Retina (tissue), 1 donor: Measurements from ENCODE around the gene GLT6D1.
"Not testable (repeated sequence)": the region's sequence is repeated elsewhere in the genome, so short reads cannot be mapped to it uniquely, and the experiment has no call there.

Experiments
- DNase-seq: peaks from one replicate; pipeline ENCODE4 v3.0.0-alpha.2; 2016

The GLT6D1 gene, protein sequence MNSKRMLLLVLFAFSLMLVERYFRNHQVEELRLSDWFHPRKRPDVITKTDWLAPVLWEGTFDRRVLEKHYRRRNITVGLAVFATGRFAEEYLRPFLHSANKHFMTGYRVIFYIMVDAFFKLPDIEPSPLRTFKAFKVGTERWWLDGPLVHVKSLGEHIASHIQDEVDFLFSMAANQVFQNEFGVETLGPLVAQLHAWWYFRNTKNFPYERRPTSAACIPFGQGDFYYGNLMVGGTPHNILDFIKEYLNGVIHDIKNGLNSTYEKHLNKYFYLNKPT

DNA sequence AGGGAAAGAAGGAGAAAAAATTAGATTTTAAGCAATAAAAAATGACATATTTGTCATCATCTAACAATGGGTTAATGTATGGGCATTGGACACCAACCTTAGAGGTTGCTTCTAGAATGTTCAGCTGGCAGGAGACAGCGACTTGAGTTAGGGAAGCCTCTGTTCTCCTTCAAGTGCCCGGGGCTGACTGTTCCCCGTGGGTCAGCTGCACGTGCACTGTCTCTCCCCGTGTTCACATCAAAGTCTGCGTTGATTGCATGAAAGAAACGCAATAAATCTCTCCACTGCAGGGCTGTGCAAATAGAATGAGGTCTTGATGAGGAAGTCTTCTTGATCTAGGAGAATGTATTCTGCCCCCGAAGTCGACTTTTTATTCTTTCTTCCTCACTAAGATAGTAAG is at the start of gene GLT6D1:
Gene GLT6D1 (minus strand): TSS at position 345 of the 400 bp plus-strand sequence. CDS start 353 bp downstream, outside the sequence.
- no peak for DNase-seq

DNA sequence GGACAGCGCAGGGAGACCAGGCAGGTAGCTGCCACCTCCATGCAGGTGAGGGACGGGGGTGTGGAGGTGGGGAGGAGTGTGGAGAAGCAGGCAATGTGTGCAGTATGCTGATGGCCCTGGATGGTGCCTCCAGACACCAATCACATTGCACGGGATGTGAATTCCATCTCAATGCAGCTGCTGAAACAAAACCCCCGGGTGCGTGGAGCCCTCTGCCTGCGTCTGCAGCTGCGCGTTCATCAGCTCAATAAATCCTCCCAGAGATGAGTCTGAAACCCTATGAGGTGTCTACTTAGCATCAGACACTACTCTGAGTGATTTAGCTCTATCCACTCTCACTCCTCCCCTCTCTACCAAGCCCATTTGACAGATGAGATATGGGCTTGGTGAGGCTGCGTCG is 49.7 kb upstream of the GLT6D1 start:
- no peak for DNase-seq

DNA sequence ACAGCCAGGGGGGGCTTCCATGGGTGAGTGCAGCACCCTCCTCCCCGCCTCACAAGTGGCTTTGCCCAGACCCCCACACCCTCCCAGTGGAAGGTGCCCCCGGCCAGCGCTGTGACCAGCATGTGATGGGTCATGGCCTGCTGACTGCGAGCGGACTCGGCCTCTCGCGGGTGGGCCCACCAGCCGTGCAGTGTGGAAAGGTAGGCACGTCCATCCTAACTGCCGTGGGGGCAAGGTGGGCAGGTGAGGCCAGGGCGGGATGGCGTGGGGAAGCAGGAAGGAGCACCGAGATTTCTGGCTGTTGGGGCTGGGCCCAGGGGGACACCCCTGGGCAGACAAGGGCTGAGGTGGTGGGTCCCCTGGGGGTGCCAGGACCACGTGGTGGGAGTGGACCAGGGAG is 47.9 kb upstream of the GLT6D1 start:
- no peak for DNase-seq

DNA sequence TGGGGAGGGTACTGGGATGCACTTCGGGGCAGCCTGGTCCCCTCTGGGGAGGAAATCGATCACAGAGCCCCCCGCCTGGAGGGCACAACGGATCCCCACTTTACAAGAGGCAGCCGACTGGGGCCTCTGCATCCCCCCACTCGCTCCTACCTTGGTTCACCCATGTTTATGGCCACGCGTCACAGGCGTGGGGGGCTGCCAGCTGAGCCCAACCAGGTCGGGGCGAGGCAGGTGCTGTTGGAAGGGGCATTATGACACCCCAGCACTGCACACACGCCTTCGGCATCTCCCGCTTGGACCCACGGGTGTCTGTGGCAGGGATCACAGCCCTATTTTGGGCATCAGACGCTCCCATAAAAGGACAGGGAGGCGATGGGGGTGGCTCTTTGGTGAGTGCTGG is 45.4 kb upstream of the GLT6D1 start:
- no peak for DNase-seq

DNA sequence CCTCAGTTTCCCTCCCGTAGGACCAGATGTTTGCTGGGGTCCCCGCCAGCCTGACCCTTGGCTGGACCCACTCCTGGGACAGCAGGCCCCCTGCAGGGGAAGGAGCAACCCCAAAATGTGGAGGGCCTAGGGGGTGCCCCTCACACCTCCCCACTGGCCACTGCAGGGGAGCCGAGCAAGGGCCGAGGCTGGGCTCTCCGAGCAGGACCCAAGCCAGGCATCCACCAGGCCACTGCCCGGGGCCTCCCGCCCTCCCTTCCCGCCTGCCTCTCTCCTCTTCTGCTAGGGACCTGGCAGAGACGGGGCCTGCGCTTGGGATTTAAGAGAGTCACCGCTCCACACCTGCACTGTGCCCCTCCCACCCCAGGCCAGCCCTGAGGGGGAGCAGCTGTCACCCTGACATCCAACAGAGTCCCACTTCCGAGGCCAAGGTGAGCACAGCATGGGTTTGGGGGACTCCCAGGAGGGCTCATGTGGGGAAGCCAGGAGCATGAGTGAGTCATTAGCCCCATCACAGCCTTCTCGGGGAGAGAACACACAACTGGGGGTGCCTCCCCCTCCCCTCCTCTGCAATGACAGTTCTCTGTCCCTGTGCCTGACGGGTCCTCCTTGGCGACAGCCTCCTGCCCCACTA is 44.2 kb upstream of the GLT6D1 start:
- DNase-seq, result no peak

DNA sequence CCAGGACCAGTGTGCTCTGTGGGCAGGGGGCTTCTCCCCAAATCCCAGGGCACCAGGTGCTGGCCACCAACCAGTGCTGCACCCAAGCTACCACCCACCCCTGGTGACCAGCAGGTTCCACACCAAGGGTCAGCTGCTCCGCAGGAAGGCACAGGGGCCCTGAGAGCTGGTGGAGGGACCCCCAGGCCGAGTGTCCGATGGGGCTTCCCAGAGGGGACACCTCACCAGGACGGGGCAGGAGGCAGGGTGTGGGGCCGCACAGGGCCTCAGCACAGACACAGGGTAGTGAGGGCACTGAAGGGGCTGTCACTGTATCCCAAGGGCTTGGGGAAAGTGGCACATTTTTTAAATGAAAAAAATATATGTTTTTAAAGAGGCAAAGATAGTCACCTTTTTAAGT is 41.8 kb upstream of the GLT6D1 start:
- DNase-seq, result no peak

DNA sequence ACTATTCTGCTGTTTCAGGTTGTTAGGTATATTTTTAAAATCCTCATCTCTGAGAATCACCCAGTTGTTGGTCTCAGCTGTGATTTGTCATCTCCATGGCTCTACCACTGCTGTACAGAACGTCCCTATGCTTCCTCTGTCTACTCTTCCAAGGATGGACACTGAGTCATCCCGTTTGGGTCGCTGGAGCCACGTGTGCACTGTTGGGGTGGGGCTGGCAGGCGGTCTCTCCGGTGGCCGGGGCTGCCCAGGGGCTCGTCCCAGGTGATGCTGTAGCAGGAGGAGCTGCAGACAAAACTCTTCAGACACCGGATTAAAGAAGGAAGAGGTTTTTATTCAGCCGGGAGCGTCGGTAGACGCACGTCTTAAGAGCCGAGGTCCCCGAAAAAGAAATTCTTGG is 40.7 kb upstream of the GLT6D1 start:
- no peak for DNase-seq

DNA sequence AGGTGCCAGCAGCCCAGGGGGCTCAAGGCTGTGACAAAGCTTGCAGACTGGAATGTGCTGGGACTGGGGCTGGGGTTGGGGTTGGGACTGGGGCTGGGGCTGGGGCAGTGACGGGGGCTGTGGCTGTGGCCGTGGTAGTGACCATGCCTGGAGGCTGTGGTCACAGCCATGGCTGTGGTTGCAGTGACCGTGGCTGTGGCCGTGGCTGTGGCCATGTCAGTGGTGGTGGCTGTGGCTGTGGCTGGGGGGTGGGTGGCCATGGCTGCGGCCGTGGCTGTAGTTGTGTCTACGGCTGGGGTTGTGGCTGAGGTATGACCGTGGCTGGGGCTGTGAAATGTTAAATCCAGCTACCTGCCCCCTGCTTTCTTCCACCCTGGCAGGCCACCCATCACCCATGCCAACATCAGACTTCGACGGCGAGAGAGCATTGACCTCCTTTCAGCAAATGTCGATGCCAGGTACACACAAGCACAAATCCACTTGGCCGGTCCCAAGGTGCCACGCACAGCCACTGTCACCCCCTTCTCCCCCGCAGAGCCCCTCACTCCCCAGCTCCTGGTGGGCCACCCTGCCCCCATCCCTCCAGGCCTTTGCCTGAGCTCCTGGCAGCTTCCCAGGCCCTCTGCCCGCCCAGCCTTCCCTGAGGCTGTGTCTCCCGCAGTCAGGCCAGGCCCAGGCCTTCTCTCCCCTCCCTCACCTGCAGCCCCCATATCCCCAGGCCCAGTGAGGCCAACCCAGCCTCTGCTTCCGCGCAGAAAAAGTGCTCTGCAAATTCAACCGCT is 39.1 kb upstream of the GLT6D1 start:
- DNase-seq, result no peak

DNA sequence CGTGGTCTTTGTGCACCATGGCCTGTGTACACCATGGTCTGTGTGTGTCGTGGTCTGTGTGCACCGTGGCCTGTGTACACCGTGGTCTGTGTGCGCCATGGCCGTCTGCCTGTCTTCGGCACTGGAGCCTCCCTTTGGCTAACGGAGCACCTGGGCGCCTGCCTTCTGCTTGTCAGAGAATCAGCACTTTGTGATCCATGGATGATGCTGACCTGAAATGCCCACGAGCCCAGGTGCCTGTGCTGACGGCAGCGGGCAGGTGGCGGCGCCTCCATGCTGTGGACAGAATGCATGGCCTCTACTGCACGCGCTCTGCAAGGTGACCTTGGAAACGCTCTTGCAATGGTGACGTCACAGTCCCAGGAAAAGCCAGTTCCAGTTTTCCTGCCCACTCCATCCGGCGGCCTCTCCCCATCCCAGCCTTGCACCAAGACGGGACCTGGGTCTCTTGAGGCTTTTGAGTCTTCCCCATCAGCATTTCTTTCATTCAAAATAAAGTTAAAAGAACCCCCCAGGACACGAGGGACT is 38.4 kb upstream of the GLT6D1 start:
- DNase-seq, result no peak

DNA sequence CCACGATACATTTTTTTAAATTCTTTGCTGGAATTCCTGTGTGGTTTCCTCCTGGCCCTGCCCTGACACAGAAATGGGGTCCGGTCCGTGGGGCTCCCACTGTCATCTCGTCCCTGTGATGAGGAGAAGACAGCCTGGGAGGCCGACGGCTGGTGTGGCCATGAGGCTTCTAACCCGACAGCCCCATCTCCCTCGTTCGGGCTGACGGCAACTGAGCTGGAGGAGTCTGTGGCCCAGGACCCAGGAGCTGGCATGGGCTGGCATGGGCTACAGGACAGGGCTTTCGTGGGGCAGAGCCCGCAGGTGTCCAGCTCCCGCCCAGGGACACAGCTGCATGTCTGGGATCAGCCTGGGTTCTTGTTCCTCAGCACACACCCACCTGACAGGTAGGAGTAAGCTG is 37.6 kb upstream of the GLT6D1 start:
- DNase-seq, result no peak

DNA sequence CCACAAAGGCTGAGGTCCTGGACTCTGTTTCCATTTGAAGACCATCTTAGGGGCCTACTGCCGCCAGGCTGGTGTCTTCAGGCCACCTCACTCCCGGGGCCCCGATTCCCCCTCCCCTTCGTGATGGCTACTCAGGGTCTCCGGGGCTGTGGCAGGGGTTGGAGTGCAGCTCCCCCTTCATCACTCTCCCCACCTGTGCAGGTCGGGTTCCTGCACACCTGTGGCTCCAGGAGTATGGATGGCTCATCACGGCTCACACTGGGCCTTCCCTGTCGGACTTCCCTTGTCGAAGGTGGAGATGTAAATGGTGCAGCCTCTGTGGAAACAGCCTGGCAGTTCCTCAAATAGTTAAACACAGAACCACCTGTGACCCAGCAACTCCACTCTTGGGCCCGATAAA is 35.6 kb upstream of the GLT6D1 start:
- DNase-seq, result no peak

DNA sequence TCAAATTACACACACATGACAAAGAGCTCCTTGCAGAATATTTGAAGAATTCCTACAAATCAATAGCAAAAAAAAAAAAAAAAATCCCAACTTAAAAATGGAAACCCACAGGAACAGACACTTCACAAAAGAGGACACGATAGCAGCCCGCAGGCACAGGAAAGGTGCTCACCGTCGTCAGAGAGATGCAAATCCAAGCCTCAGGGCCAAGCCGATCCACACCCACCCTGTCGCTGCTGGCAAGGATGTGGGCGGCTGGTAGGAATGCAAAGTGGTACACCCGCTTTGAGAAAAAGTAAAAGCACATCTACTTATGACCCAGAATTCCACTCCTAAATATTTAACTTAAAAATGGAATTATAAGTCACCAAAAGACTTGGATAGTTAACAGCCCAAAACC is 34.6 kb upstream of the GLT6D1 start:
- no peak for DNase-seq

DNA sequence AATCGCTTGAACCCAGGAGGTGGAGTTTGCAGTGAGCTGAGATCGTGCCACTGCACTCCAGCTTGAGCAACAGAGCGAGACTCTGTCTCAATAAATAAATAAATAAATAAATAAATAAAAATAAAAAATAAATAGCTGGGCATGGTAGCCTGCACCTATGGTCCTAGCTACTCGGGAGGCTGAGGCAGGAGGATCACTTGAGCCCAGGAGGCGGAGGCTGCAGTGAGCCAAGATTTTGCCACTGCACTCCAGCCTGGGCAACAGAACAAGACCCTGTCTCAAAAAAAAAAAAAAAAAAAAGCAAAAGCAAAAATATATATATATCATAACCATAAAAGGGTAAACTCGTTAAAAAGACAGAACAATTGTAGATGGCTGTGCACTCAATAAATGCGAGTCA is 33.4 kb upstream of the GLT6D1 start:
- DNase-seq, result not testable (repeated sequence)

DNA sequence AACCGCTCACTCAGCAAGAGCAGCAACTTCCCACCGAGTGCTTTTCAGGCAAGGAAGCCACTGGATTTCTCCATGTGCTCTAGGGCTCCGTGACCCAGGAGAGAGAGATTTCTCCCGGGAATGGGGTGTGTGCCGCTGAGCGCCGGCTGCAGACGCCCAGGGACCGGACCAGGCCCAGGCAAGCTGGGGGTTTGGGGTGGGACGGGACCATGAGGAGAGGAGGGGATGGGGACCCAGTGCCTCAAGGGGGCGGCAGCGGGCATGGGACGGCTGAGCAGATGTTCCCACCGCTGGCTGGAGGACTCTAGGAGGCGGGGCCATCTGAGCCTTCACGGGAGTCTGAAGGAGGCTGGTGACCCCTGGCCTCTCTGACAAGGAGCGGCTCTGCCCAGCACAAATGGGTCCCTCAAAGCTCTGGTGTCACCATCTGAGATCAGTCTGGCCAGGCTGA is 32.3 kb upstream of the GLT6D1 start:
- DNase-seq, result no peak

DNA sequence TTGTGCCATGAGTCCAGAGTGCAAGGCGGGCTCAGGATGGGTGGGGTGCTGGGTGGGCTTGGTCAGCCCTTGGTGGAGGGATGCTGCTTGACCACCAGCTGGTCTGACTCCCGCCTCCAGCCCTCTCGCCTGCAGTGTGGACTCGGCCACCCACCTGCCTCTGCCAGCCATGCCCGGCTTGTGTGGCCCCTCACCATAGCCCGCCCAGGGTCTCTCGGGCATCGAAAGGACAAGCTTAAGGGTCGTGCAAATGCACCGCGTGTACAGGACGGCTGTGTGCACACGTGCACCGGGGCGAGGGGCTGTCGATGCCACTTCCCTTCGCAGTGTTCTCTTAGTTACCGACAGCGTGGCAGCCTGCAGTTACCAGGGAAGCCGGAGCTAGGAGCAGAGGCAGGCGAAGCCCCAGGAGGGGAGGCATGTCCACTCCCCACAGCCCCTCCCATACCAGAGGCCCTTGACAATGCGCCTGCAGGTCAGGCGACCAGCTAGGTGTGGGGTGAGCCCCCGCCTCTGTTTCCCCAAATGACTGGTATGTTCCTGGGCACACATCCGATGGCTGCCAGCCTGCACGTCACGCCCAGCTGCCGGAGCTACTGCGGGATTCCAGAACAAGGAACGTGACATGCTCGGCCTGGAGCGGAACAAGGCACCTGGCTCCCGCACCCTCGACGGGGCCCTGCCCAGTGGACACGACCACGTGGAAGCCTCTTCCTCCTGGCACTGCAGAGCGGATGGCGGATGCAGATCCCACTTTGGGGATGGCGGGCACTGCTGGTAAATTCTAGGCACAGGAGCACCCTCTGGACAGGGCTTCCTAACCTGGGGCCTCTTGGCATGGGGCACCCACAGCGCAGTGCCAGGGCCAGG is 31.6 kb upstream of the GLT6D1 start:
- DNase-seq, result no peak

DNA sequence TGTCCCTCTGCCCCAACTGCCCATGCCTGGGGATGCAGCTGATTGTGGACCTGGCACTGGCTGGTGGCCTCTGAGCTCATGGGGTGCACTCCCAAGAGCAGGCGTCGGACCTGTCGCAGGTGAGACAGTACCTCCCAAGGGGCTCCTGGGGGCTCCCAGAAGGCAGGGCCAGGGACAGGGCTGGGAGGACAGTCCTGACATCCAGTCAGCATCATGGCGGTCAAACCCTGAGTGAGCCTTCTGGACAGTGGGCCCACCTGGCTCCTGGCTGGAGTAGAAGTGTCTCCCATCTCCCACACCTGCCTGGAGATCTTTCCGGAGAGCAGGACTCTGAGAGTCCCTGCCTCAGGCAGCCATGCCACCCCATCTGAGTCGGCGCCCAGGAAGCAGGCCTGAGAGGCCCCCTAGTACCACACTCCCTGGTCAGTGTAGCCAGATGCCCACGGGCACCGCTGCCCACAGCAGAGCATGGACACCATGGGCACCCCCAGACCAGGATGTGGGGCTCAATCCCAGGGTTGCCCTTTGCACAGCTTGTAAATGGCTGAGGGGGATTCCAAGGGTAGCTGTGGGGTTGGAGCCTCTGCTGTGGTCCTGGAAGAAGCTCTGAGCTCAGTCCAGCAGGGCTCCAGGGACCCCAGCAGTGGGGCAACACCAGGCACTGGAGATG is 30.4 kb upstream of the GLT6D1 start:
- no peak for DNase-seq

DNA sequence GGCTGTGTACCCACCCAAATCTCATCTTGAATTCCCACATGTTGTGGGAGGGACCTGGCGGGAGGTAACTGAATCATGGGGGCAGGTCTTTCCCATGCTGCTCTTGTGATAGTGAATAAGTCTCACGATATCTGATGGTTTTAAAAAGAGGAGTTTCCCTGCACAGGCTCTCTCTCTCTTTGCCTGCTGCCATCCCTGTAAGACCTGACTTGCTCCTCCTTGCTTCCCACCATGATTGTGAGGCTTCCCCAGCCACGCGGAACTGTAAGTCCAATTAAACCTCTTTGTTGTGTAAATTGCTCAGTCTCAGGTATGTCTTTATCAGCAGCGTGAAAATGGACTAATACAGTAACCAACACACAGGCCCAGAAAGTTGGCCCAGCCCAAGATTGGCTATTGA is 29.7 kb upstream of the GLT6D1 start:
- DNase-seq, result not testable (repeated sequence)

DNA sequence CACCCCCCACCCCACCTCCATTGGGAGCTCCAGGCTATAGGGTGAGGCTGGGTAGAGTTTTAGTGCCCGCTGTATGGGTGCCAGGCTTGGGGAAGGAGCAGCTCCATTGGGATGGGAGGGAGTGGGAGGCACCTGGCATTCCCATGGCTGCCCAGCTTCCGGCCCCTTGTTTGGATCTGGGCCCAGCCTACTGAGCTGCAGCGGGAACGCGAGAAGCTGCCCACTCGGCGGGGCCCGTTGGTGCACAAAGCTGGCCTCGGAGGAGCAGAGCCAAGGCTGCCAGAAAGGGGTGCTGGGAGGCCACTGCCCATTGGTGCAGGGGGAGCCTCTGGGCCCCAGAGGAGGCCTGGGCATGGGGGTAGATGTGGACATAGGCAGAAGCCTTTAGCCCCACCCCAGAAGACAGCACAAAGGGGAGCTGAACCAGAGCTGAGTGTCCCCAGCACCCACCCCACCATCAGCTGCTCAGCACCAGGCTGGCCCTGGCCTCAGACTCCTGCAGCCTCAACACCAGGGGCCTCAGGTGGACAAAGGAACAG is 28.2 kb upstream of the GLT6D1 start:
- no peak for DNase-seq

DNA sequence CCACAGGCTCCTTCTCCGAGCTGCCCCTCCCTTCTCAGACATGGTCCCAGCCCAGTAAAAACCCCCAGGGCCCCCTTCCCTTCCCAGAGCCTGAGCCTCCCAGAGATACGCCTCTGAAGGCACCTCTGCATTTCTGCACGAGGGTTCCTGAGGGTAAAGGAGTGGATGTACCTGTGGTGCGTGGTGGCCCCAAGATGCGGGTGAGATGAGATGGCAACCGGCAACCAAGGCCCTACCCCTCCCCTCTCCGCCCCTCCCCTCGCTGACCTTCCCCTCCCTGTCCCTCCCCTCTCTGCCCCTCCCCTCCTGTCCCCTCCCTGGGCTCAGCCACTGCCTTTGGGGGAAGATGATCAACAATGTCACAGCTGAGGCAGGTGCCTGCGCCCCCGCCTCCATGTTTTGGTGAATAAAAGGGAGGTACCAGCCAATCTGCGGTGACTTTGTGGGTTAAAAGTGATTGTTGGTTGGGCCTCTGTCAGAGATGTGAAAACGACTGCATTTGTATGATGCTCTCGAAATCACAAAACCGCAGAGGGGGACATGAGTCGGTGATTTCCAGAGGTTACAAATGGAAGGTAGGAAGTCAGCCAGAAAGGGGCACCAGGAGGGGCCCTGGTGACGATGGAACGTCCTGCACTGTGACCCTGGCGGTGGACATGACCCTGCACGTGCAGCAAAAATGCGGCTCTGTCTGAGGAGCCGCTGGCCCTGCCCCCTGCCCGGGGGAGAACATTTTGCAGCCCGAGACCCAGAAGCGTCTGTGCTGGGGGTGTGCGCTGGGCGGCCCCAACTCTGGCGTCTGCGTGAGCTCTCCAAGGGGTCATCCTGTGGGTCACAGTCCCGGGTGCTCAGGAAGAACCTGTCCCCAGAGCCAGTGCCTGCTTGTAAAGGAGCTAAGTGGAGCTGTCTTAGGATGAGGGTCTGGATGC is 27.5 kb upstream of the GLT6D1 start:
- DNase-seq, result no peak

DNA sequence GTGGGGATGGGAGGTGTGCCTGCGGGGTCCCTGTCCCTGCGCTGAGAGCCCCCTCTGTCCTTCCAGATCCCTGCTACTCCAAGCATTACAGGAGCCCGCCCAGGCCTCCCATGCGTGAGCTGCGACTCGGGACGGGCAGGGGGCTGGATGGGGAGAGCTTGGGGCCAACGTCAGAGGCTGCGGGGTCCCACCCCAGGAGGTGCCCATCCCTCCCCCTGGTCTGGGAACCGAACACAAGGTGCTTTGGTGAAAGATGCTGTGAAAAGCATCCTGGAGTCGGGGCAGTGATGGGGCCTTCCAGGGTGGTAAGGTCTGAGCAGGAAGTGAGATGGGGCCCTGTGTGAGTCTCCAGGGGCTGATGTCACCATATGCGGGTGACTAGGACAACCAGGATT is 26.5 kb upstream of the GLT6D1 start:
- DNase-seq, result no peak
